IMR-90 (cell line): Measurements from ENCODE around the gene VNN1. TPM values are rescaled to one million over a fixed set of nuclear protein-coding genes. Genes with fewer than 3 reads are reported as not detected.

Experiments
- ATAC-seq: fragments of 200-7000 bp; cut with Tn5 transposase; 2 replicates; pipeline ENCODE4 v1.9.1; 2020; ENCODE audit warnings: low read depth, mild to moderate bottlenecking, moderate library complexity
- BruUV-seq: library from RNA; stranded (reverse); fragments of 400-500 nt; replicated peaks from 2 replicates; lab custom pipeline; 2021; lab: Mats Ljungman, UMichigan
- CTCF ChIA-PET: fragments of 300-600 bp; formaldehyde crosslinking; extraction: SDS; loops from one replicate; lab custom pipeline; 2021; ENCODE audit warnings: antibody characterized with exemption; lab: Yijun Ruan, JAX
- POLR2A ChIA-PET: fragments of 300-600 bp; sonication (Branson Sonifier 250); formaldehyde crosslinking; loops from one replicate; lab custom pipeline; 2022; ENCODE audit warnings: antibody characterized with exemption; ENCODE audit not compliant: unreplicated experiment; lab: Charles Lee
- DNase-seq: peaks from one replicate; pipeline ENCODE4 v3.0.0; 2013
- H2AFZ ChIP-seq: replicated peaks from 2 replicates; pipeline ENCODE3; 2013; ENCODE audit warnings: low read length, mild to moderate bottlenecking; ENCODE audit not compliant: poor library complexity
- H2AK5ac ChIP-seq: 2 replicates; pipeline ENCODE4 v1.6.1; 2013; ENCODE audit warnings: low read depth, low read length, inconsistent platforms
- H2AK9ac ChIP-seq: replicated peaks from 2 replicates; pipeline ENCODE3; 2013; ENCODE audit warnings: mild to moderate bottlenecking, low read depth, low read length, moderate library complexity; ENCODE audit not compliant: poor library complexity
- H2BK120ac ChIP-seq: 2 replicates; pipeline ENCODE4 v1.6.1; 2013; ENCODE audit warnings: low read depth, low read length, inconsistent platforms
- H2BK15ac ChIP-seq: 3 replicates; pipeline ENCODE4 v1.6.1; 2013; ENCODE audit warnings: low read depth, low read length, inconsistent platforms
- H2BK20ac ChIP-seq: 2 replicates; pipeline ENCODE4 v1.6.1; 2013; ENCODE audit warnings: low read depth, mild to moderate bottlenecking, inconsistent platforms, low read length, moderate library complexity
- H2BK5ac ChIP-seq: 2 replicates; pipeline ENCODE4 v1.6.1; 2013; ENCODE audit warnings: mild to moderate bottlenecking, low read depth, low read length, inconsistent platforms; ENCODE audit not compliant: poor library complexity, severe bottlenecking
- H3K14ac ChIP-seq: replicated peaks from 2 replicates; pipeline ENCODE4 v1.6.1; 2013; ENCODE audit warnings: low read depth, low read length, inconsistent platforms
- H3K18ac ChIP-seq: 2 replicates; pipeline ENCODE4 v1.6.1; 2013; ENCODE audit warnings: low read depth, low read length, control low read depth
- H3K23ac ChIP-seq: 2 replicates; pipeline ENCODE4 v1.6.1; 2013; ENCODE audit warnings: low read depth, low read length, inconsistent platforms
- H3K27ac ChIP-seq: 2 replicates; pipeline ENCODE4 v1.5.1; 2013; ENCODE audit warnings: mild to moderate bottlenecking, control low read depth, low read length; ENCODE audit not compliant: insufficient read depth
- H3K27me3 ChIP-seq: 2 replicates; pipeline ENCODE4 v1.6.1; 2013; ENCODE audit warnings: low read length; ENCODE audit not compliant: control insufficient read depth, insufficient read depth
- H3K36me3 ChIP-seq: 2 replicates; pipeline ENCODE4 v1.6.1; 2013; ENCODE audit warnings: low read length, mixed read lengths; ENCODE audit not compliant: control insufficient read depth, insufficient read depth
- H3K4ac ChIP-seq: 2 replicates; pipeline ENCODE4 v1.6.1; 2013; ENCODE audit warnings: low read depth, low read length, inconsistent platforms
- H3K4me1 ChIP-seq: 2 replicates; pipeline ENCODE4 v1.6.1; 2013; ENCODE audit warnings: low read length, mixed read lengths; ENCODE audit not compliant: control insufficient read depth, insufficient read depth
- H3K4me2 ChIP-seq: 2 replicates; pipeline ENCODE4 v1.6.1; 2013; ENCODE audit warnings: low read depth, mild to moderate bottlenecking, control low read depth, low read length, moderate library complexity
- H3K4me3 ChIP-seq: 2 replicates; pipeline ENCODE4 v1.5.1; 2013; ENCODE audit warnings: low read depth, mild to moderate bottlenecking, control low read depth, low read length, moderate library complexity; ENCODE audit not compliant: insufficient read depth
- H3K56ac ChIP-seq: 2 replicates; pipeline ENCODE4 v1.6.1; 2013; ENCODE audit warnings: low read length, inconsistent platforms; ENCODE audit not compliant: insufficient read depth; ENCODE audit errors: extremely low read depth
- H3K79me1 ChIP-seq, 2 experiments: 2 replicates each; pipeline ENCODE4 v1.6.1; 2013; ENCODE audit warnings: low read length in 2 of 2, inconsistent platforms in 1 of 2, low read depth in 1 of 2
- H3K9ac ChIP-seq: 2 replicates; pipeline ENCODE4 v1.6.1; 2013; ENCODE audit warnings: low read depth, low read length, control low read depth
- H3K9me1 ChIP-seq: 2 replicates; pipeline ENCODE4 v1.6.1; 2013; ENCODE audit warnings: low read length, inconsistent platforms; ENCODE audit not compliant: insufficient read depth
- H3K9me3 ChIP-seq: 2 replicates; pipeline ENCODE4 v1.6.1; 2013; ENCODE audit warnings: low read length; ENCODE audit not compliant: control insufficient read depth, insufficient read depth
- H4K20me1 ChIP-seq: 2 replicates; pipeline ENCODE4 v1.6.1; 2013; ENCODE audit warnings: low read length, inconsistent platforms; ENCODE audit not compliant: insufficient read depth
- H4K5ac ChIP-seq: 2 replicates; pipeline ENCODE4 v1.6.1; 2013; ENCODE audit warnings: mild to moderate bottlenecking, low read depth, low read length, control low read depth
- H4K8ac ChIP-seq, 2 experiments: 2 replicates each; pipeline ENCODE4 v1.6.1; 2013; ENCODE audit warnings: low read depth in 2 of 2, low read length in 2 of 2, control low read depth in 1 of 2, inconsistent platforms in 1 of 2
- H4K91ac ChIP-seq: 2 replicates; pipeline ENCODE4 v1.6.1; 2013; ENCODE audit warnings: low read depth, low read length, inconsistent platforms; ENCODE audit not compliant: insufficient read depth
- BHLHE40 ChIP-seq: fragments of 150-350 bp; IDR thresholded peaks from 2 replicates; pipeline ENCODE4 v1.6.1; 2016; ENCODE audit warnings: mild to moderate bottlenecking, low read depth, low read length
- CEBPB ChIP-seq: IDR thresholded peaks from 2 replicates; pipeline ENCODE4 v1.6.1; 2012; ENCODE audit warnings: low read depth, low read length, improper control_type of control experiment
- CHD1 ChIP-seq: IDR thresholded peaks from 2 replicates; pipeline ENCODE4 v1.6.1; 2012; ENCODE audit warnings: low read depth, low read length, improper control_type of control experiment
- FOS ChIP-seq: fragments of 150-350 bp; IDR thresholded peaks from 2 replicates; pipeline ENCODE4 v1.6.1; 2016; ENCODE audit warnings: low read depth, low read length
- MAFK ChIP-seq: IDR thresholded peaks from 2 replicates; pipeline ENCODE4 v1.6.1; 2012; ENCODE audit warnings: low read depth, low read length, improper control_type of control experiment
- MAZ ChIP-seq: IDR thresholded peaks from 2 replicates; pipeline ENCODE4 v1.6.1; 2012; ENCODE audit warnings: low read depth, mild to moderate bottlenecking, low read length, improper control_type of control experiment, moderate library complexity, borderline replicate concordance
- NFE2L2 ChIP-seq: fragments of 150-350 bp; IDR thresholded peaks from 2 replicates; pipeline ENCODE4 v1.6.1; 2016; ENCODE audit warnings: low read depth, mild to moderate bottlenecking, low read length
- POLR2A ChIP-seq: IDR thresholded peaks from 2 replicates; pipeline ENCODE4 v1.6.1; 2012; ENCODE audit warnings: mild to moderate bottlenecking, low read depth, low read length
- RAD21 ChIP-seq: IDR thresholded peaks from 2 replicates; pipeline ENCODE4 v1.6.1; 2012; ENCODE audit warnings: low read length, improper control_type of control experiment
- RCOR1 ChIP-seq: IDR thresholded peaks from 2 replicates; pipeline ENCODE4 v1.6.1; 2012; ENCODE audit warnings: mild to moderate bottlenecking, low read length, improper control_type of control experiment; ENCODE audit not compliant: insufficient replicate concordance
- RFX5 ChIP-seq: IDR thresholded peaks from 2 replicates; pipeline ENCODE4 v1.8.0; 2012; ENCODE audit warnings: low read depth, mild to moderate bottlenecking, low read length, moderate library complexity
- SMC3 ChIP-seq: fragments of 150-350 bp; IDR thresholded peaks from 2 replicates; pipeline ENCODE4 v1.6.1; 2016; ENCODE audit warnings: low read depth, mild to moderate bottlenecking, antibody characterized with exemption, low read length, moderate library complexity
- USF2 ChIP-seq: fragments of 150-350 bp; IDR thresholded peaks from 2 replicates; pipeline ENCODE4 v1.6.1; 2017; ENCODE audit warnings: mild to moderate bottlenecking, antibody characterized with exemption, low read length, low read depth
- whole genome bisulfite sequencing, 2 experiments: methylation state at CpG; one replicate each; pipeline versions ENCODE4 v1.1.5 to v1.1.7; 2013; ENCODE audit warnings: missing lambda C conversion rate in 2 of 2; ENCODE audit not compliant: insufficient read length in 1 of 2; ENCODE audit errors: extremely low coverage in 2 of 2; 5-methylcytosine and 5-hydroxymethylcytosine counted together
- dilution Hi-C: fragments of 300-500 bp; cut with HindIII; formaldehyde crosslinking; loops from one replicate; pipeline ENCODE4 v1.14.3; 2018; ENCODE audit warnings: low sequenced_read_pairs; ENCODE audit not compliant: unreplicated experiment
- in situ Hi-C: fragments of 300-500 bp; cut with MboI; formaldehyde crosslinking; loops from 3 replicates; pipeline ENCODE4 v1.14.3; 2019; ENCODE audit warnings: low sequenced_read_pairs, inconsistent platforms, mixed read lengths
- intact Hi-C: fragments of 100-400 bp; cut with micrococcal nuclease; formaldehyde crosslinking; loops from 2 replicates; pipeline ENCODE4 v1.10.0; 2022
- polyA plus RNA-seq, 3 experiments: library from polyadenylated mRNA; depleted of rRNA; stranded (reverse); fragments of >200 nt; gene quantifications; 2 replicates each; pipeline ENCODE4 v1.2.3, GENCODE V29; 2012; ENCODE audit warnings: low replicate concordance in 1 of 3
- total RNA-seq: library from RNA; depleted of rRNA; stranded (reverse); fragments of >200 nt; gene quantifications from 2 replicates; pipeline ENCODE4 v1.2.3, GENCODE V29; 2012
- TF ChIP-seq, protein P1 (sequence below): fragments of 150-350 bp; IDR thresholded peaks from 2 replicates; pipeline ENCODE4 v1.6.1; 2016; ENCODE audit warnings: low read depth, mild to moderate bottlenecking, low read length, moderate library complexity, borderline replicate concordance
- TF ChIP-seq, protein P2 (sequence below): conservative IDR thresholded peaks from 2 replicates; pipeline ENCODE4 v1.5.1; 2012; ENCODE audit warnings: mild to moderate bottlenecking, low read depth, low read length, improper control_type of control experiment

The VNN1 gene
- total and polyA plus RNA-seq, 2 of the 4 experiments (the other 2 are of a cell fraction): 0.07 TPM; not detected in 1

DNA sequence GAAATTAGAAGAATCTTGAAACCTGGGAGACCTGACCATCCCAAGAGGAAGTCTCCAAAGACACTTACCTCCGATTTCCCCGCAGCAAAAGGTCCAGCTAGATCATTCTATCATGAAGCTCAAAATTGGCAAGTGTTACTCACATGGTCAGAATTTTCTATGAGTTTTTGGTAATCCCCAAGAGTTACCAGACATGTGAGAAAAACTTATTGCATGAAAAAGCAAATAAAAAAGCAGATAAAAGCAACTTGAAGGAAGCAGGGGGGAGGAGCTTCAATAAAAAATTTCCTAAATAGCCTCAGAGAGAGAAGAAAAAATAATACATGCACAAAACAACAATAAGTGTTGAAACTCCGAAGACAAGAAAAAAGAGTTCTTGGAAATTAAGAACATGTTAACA is 27.3 kb downstream of the VNN1 start:
- Histone ChIP-seq H3K36me3 (no peaks in the 10 kb centered on the region), H3K23ac (no peak overlapping the region)
- ATAC-seq: no peak

More for the DNA sequence above, 27.3 kb downstream of the VNN1 start:
- H2AK5ac ChIP-seq: no peak overlapping the region
- no peak overlapping the region for H3K27ac ChIP-seq
- H3K14ac ChIP-seq: no peak overlapping the region
- peaks cover 2% of the 10 kb centered on the region for H3K4me1 ChIP-seq
- CTCF ChIA-PET: no interaction called here
- no peak overlapping the region for H2BK20ac ChIP-seq
- no peak overlapping the region for H3K4ac ChIP-seq
- no peaks in the 10 kb centered on the region for H3K9me1 ChIP-seq
- no peak overlapping the region for H2BK15ac ChIP-seq
- dilution Hi-C loops (no loop called here), in situ Hi-C loops (no loop called here), intact Hi-C loops (no loop called here)
- DNase-seq: no peak
- no peak overlapping the region for H2BK120ac ChIP-seq
- H4K8ac ChIP-seq: no peak overlapping the region
- no peak overlapping the region for H2AFZ ChIP-seq
- WGBS, 2 experiments: no CpG with 5 or more reads among the region's 3 CpGs
- POLR2A ChIA-PET: interaction anchor here (0.5 kb wide), 1 partner anchor 837 kb away, joined by 3 read pairs; no protein-coding TSS in a partner anchor
- no TSS peak for BruUV-seq
- TF ChIP-seq BHLHE40 (no peak), MAZ (no peak), CEBPB (no peak), SMC3 (no peak), USF2 (no peak), MAFK (no peak), NFE2L2 (no peak), RAD21 (no peak), POLR2A (no peak), RCOR1 (no peak), CHD1 (no peak), FOS (no peak), RFX5 (no peak)
- TF ChIP-seq, protein P1, sequence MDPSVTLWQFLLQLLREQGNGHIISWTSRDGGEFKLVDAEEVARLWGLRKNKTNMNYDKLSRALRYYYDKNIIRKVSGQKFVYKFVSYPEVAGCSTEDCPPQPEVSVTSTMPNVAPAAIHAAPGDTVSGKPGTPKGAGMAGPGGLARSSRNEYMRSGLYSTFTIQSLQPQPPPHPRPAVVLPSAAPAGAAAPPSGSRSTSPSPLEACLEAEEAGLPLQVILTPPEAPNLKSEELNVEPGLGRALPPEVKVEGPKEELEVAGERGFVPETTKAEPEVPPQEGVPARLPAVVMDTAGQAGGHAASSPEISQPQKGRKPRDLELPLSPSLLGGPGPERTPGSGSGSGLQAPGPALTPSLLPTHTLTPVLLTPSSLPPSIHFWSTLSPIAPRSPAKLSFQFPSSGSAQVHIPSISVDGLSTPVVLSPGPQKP: no peak
- TF ChIP-seq, protein P2, sequence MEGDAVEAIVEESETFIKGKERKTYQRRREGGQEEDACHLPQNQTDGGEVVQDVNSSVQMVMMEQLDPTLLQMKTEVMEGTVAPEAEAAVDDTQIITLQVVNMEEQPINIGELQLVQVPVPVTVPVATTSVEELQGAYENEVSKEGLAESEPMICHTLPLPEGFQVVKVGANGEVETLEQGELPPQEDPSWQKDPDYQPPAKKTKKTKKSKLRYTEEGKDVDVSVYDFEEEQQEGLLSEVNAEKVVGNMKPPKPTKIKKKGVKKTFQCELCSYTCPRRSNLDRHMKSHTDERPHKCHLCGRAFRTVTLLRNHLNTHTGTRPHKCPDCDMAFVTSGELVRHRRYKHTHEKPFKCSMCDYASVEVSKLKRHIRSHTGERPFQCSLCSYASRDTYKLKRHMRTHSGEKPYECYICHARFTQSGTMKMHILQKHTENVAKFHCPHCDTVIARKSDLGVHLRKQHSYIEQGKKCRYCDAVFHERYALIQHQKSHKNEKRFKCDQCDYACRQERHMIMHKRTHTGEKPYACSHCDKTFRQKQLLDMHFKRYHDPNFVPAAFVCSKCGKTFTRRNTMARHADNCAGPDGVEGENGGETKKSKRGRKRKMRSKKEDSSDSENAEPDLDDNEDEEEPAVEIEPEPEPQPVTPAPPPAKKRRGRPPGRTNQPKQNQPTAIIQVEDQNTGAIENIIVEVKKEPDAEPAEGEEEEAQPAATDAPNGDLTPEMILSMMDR: no peak
- H3K18ac ChIP-seq: no peak overlapping the region
- peaks cover 2% of the 10 kb centered on the region; the same call in 1 of the 2 replicates for H3K9me3 ChIP-seq
- H2BK5ac ChIP-seq: no peak overlapping the region
- H4K91ac ChIP-seq: no peak overlapping the region
- peaks cover 2% of the 10 kb centered on the region; the same call in 1 of the 2 replicates for H3K27me3 ChIP-seq
- no peaks in the 10 kb centered on the region for H4K20me1 ChIP-seq
- no peak overlapping the region for H3K9ac ChIP-seq
- no peak overlapping the region for H3K56ac ChIP-seq
- no peaks in the 10 kb centered on the region for H3K79me1 ChIP-seq
- H3K4me2 ChIP-seq: no peak overlapping the region
- H4K5ac ChIP-seq: no peak overlapping the region; the same call in 1 of the 2 replicates
- no peak overlapping the region for H2AK9ac ChIP-seq
- no peak overlapping the region for H3K4me3 ChIP-seq
